Measurements from ENCODE around the gene PLD2.

PLD2 gene

DNA sequence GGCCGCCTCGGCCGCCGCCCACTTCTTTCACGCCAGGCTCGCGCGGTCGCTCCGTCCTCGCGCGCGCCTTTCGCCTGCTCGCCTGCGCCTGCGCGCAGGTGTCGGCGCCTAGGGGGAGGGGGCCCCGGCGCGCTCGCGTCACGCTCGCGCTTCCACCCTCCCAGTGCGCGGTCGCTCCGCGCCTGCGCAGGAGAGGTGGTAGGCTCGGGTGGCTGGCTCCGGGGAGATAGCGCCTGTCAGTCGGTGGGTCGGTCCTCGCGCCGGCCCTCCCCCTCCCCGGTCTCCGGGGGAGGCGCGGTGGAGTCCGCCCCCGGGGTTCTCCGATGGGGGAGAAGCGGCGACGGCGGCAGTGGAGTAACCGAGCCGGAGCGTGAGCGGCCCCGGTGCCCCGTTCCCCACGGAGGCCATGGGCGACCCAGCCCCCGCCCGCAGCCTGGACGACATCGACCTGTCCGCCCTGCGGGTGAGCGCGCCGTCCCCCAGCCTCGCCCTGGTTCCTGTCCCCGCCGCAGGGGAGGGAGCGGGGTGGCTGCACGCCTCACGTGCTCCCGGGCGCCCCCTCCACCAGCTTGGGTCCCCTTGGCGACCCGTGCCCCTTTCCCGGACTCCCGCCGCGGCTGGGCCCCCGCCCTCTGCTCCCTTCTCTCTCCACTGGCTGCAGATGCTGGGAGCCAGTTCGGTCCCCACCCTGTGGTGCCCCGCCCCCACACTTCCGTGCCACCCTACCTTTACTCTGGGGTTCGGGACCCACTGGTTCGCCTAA lies 26.4 kb downstream of the PLD2 start, which contains the start of gene MINK1:
MINK1 (plus strand) TSS at position 163 of the 763 bp plus-strand sequence; CDS start at position 407, 244 bp downstream.
- Histone ChIP-seq H3K4me1 (ENCODE audit: control insufficient read depth, insufficient read depth, low read length, poor library complexity, severe bottlenecking) (peaks cover 27% of the 10 kb centered on the region), H3K4me3 (ENCODE audit: insufficient read depth, low read depth, low read length, poor library complexity, severe bottlenecking) (peak within 1 kb of the TSS; percentile 92), H3K36me3 (ENCODE audit: control insufficient read depth, insufficient read depth, low read length) (no peaks in the 10 kb centered on the region), H3K27me3 (replicated peaks; ENCODE audit: control insufficient read depth, insufficient read depth, low read length, poor library complexity, severe bottlenecking) (no peaks in the 10 kb centered on the region), H3K27ac (ENCODE audit: insufficient read depth, low read length, poor library complexity, severe bottlenecking) (peak within 1 kb of the TSS; percentile 74), H3K9me3 (ENCODE audit: control insufficient read depth, low read length) (no peaks in the 10 kb centered on the region)
- DNase-seq, result peak; percentile 86 to 88 (median 87)

DNA sequence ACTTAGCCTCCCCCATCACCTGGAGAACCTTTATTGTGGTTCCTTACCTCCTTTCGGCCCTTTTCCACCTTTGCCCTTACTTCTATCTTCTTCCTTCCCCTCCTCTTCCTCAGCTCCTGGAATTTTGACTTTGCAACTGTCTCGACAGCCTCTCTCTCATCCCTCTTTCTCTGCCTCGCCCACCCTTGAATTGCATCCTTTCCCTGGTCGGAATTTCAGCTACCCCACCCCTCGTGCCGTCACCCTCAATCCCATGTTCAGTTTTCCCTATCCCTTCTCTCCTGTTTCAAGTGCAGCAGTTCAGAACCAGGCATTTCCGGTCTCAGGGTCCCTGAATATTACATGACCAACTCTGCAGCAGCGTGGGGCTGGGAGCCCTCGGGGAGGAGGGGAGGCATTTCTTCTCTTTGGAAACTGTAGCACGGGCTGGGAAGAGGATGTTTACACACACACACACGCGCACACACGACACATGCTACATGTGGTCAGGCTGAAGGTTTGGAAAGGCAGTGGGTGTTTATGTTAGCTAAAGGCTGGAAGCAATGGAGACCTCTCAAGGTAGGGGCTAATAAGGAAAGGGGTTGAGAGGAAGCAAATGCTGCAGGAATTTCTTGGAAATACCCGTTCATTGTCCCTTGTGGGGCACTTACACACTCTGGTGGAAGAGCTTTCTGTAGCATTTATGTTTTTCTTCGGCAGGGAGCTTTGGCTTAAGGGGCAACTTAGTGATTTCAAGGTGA lies 27.2 kb downstream of the PLD2 start:
- H3K27me3 ChIP-seq (replicated peaks; ENCODE audit: control insufficient read depth, insufficient read depth, low read length, poor library complexity, severe bottlenecking), result no peaks in the 10 kb centered on the region
- H3K4me3 ChIP-seq (ENCODE audit: insufficient read depth, low read depth, low read length, poor library complexity, severe bottlenecking), result peak overlapping the region; percentile 92
- no peak for DNase-seq
- peak overlapping the region; percentile 74 for H3K27ac ChIP-seq (ENCODE audit: insufficient read depth, low read length, poor library complexity, severe bottlenecking)
- H3K9me3 ChIP-seq (ENCODE audit: control insufficient read depth, low read length), result no peaks in the 10 kb centered on the region
- H3K36me3 ChIP-seq (ENCODE audit: control insufficient read depth, insufficient read depth, low read length), result no peaks in the 10 kb centered on the region
- peaks cover 27% of the 10 kb centered on the region for H3K4me1 ChIP-seq (ENCODE audit: control insufficient read depth, insufficient read depth, low read length, poor library complexity, severe bottlenecking)

DNA sequence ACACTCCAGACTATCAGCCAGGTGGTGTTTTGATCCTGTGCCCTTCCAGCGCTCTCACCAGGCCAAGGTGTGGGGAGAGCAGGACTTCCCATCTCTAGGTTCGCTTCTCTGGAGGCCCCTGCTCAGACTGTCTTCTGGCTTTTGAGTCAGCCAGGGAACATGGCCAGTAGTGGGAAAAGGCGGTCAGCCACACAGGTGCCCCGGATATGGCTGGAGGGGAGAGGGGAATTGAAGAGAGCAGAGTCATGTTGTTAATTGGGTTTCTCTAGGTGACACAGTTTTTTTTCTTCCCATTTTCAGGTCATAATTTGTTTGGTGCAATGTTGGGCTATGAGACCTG lies 27.7 kb downstream of the PLD2 start:
- Histone ChIP-seq H3K4me1 (ENCODE audit: control insufficient read depth, insufficient read depth, low read length, poor library complexity, severe bottlenecking) (peaks cover 27% of the 10 kb centered on the region), H3K27ac (ENCODE audit: insufficient read depth, low read length, poor library complexity, severe bottlenecking) (peak overlapping the region; percentile 43), H3K9me3 (ENCODE audit: control insufficient read depth, low read length) (no peaks in the 10 kb centered on the region), H3K36me3 (ENCODE audit: control insufficient read depth, insufficient read depth, low read length) (no peaks in the 10 kb centered on the region), H3K4me3 (ENCODE audit: insufficient read depth, low read depth, low read length, poor library complexity, severe bottlenecking) (no peak overlapping the region), H3K27me3 (replicated peaks; ENCODE audit: control insufficient read depth, insufficient read depth, low read length, poor library complexity, severe bottlenecking) (no peaks in the 10 kb centered on the region)
- DNase-seq, result no peak

DNA sequence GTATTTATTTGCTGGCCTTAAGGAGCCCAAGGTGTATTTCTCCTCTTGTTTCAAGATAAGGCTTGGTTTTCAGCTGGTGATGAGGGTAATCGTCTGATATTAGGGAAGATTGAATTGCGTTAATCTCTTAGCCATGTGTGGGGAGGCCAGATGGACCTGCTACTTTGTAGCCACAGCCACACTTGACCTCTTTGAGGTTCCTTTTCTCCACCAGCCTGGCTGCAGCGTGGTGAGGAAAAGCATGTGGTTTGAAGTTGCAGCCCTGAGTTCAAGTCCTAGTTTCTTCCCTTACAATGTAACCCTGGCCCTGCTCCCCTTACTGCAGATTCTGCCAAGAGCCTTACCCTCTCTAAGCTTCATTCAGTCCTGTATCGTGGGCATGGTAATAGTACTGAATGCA lies 29.3 kb downstream of the PLD2 start:
- no peak for DNase-seq
- Histone ChIP-seq H3K4me3 (ENCODE audit: insufficient read depth, low read depth, low read length, poor library complexity, severe bottlenecking) (no peak overlapping the region), H3K27me3 (replicated peaks; ENCODE audit: control insufficient read depth, insufficient read depth, low read length, poor library complexity, severe bottlenecking) (no peaks in the 10 kb centered on the region), H3K36me3 (ENCODE audit: control insufficient read depth, insufficient read depth, low read length) (no peaks in the 10 kb centered on the region), H3K27ac (ENCODE audit: insufficient read depth, low read length, poor library complexity, severe bottlenecking) (no peak overlapping the region), H3K4me1 (ENCODE audit: control insufficient read depth, insufficient read depth, low read length, poor library complexity, severe bottlenecking) (peaks cover 37% of the 10 kb centered on the region), H3K9me3 (ENCODE audit: control insufficient read depth, low read length) (no peaks in the 10 kb centered on the region)

DNA sequence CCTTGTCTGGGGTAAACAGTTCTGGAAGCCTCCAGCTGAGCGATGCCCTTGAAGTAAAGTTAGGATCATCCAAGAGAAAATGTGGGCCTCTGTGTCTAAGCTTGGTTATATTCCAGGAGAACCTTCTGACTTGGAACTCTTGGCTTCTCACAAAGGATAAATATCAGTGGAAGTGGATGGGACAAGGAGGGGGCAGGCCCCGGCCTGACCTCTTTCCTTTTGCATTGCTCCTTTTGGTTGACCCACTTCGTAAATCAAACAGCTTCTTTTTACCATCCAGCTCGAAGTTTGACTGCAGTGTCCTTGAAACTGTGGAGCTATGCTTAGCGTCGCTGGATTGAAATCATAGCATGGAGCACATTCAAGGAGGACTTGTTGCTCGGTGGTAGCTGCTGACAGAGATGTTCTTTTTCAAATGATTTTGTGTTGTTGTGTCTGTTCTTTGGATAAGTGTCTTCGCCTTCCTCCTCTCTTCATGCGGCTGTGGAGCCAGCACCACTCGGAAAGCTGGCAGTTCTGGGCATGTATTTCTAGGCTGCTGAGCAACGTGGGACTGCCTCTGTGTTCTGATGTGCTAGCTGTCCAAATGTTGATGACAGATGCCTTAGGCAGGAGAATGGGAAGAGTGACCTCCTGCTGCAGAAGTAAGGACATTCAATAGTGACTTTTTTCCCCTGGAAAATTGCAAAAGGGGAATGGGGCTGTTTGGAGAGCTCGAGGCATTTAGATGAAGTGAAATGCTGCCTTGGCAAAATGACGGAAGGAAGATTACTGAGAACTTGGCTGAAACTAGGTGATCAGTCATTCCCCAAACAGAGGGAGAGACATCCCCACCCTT lies 30.7 kb downstream of the PLD2 start:
- Histone ChIP-seq H3K4me1 (ENCODE audit: control insufficient read depth, insufficient read depth, low read length, poor library complexity, severe bottlenecking) (peaks cover 37% of the 10 kb centered on the region), H3K27ac (ENCODE audit: insufficient read depth, low read length, poor library complexity, severe bottlenecking) (no peak overlapping the region), H3K4me3 (ENCODE audit: insufficient read depth, low read depth, low read length, poor library complexity, severe bottlenecking) (no peak overlapping the region), H3K9me3 (ENCODE audit: control insufficient read depth, low read length) (no peaks in the 10 kb centered on the region), H3K27me3 (replicated peaks; ENCODE audit: control insufficient read depth, insufficient read depth, low read length, poor library complexity, severe bottlenecking) (no peaks in the 10 kb centered on the region), H3K36me3 (ENCODE audit: control insufficient read depth, insufficient read depth, low read length) (no peaks in the 10 kb centered on the region)
- no peak for DNase-seq

DNA sequence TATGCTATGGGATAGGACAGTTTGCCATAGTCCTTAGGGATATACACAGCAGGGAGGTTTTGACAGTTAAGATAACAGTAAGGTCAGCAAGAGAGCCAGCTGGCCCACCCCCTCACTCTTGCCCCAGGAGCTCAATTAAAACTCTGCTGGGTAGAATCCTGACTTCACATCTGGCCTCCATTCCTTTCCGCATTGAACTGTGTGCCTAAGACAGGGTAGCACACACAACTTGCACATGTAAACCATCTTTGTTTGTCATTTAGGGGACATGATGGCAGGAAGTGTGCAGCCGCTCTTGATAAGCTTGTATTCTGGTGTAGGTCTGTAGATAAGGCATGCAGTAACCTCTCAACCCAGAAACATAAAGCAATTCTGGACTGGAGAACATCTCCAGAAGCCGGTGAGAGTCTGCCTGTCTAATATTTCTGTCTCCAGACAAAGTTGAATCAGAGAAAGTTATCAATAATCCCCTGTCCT lies 31.4 kb downstream of the PLD2 start:
- H3K36me3 ChIP-seq (ENCODE audit: control insufficient read depth, insufficient read depth, low read length), result no peaks in the 10 kb centered on the region
- H3K9me3 ChIP-seq (ENCODE audit: control insufficient read depth, low read length), result no peaks in the 10 kb centered on the region
- no peak overlapping the region for H3K4me3 ChIP-seq (ENCODE audit: insufficient read depth, low read depth, low read length, poor library complexity, severe bottlenecking)
- peaks cover 37% of the 10 kb centered on the region for H3K4me1 ChIP-seq (ENCODE audit: control insufficient read depth, insufficient read depth, low read length, poor library complexity, severe bottlenecking)
- no peak for DNase-seq
- H3K27me3 ChIP-seq (replicated peaks; ENCODE audit: control insufficient read depth, insufficient read depth, low read length, poor library complexity, severe bottlenecking), result no peaks in the 10 kb centered on the region
- no peak overlapping the region for H3K27ac ChIP-seq (ENCODE audit: insufficient read depth, low read length, poor library complexity, severe bottlenecking)

DNA sequence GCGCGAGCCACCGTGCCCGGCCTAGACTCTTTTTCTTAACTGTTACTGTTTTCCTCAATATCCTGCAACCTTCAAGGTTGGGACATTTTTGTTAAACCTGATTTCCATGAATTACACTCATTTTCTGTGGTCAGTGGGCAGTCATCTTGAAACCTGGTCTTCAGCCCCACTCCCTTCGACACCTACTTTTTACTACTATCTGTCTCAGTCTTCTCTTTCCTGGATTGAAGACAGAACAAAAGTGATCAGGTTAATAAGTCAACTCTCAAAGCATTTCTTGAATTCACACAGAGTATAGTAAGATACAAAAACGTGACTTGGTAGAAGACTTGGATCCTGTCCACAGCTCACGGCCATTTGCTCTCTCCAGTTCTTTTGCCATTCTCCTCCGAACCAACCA lies 32.3 kb downstream of the PLD2 start:
- no peak for DNase-seq
- peaks cover 32% of the 10 kb centered on the region for H3K4me1 ChIP-seq (ENCODE audit: control insufficient read depth, insufficient read depth, low read length, poor library complexity, severe bottlenecking)
- no peak overlapping the region for H3K27ac ChIP-seq (ENCODE audit: insufficient read depth, low read length, poor library complexity, severe bottlenecking)
- H3K4me3 ChIP-seq (ENCODE audit: insufficient read depth, low read depth, low read length, poor library complexity, severe bottlenecking), result no peak overlapping the region
- no peaks in the 10 kb centered on the region for H3K27me3 ChIP-seq (replicated peaks; ENCODE audit: control insufficient read depth, insufficient read depth, low read length, poor library complexity, severe bottlenecking)
- no peaks in the 10 kb centered on the region for H3K9me3 ChIP-seq (ENCODE audit: control insufficient read depth, low read length)
- no peaks in the 10 kb centered on the region for H3K36me3 ChIP-seq (ENCODE audit: control insufficient read depth, insufficient read depth, low read length)

DNA sequence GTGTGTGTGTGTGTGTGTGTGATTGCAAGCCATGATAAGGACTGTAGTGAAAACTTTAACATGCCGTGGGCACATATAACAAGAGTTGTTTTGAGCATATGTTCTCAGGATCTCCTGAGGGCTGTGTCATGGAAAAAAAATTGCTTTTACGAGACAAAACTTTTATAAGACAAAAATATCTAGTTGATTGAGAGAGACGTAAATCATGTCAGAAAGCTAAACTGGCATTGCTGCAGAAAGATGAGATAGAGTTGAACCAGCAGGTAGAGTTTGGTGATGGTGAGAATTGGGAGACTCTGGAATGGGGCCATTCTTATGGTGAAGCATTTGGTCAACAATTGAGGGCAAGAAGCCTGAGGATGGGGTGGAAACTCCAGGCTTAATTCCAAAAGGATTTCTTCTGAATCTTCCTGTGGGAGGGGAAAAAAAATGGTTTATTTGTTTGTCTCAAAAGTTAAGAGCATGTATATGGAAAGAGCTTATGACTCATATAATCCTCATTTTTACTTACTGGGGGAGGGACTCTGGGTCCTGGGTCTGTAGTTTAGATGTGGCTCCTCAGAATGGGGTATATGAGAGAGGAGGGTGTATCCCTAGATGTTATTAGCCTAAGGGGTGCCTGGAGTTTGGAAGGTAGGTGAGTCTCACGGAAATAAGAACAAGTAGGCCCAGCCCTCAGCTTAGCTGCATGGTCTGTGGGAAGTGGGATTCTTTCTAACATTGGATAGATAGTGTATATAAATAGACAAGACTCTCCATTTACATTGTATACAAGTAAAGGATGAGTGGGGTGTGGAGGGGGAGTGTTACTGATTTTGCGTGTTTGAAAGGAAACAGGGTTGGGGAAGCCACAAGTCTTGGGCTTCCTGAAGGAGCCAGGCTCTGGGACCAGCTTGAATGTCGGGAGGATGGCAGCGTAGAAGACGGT lies 33.3 kb downstream of the PLD2 start:
- Histone ChIP-seq H3K27ac (ENCODE audit: insufficient read depth, low read length, poor library complexity, severe bottlenecking) (no peak overlapping the region), H3K4me3 (ENCODE audit: insufficient read depth, low read depth, low read length, poor library complexity, severe bottlenecking) (no peak overlapping the region), H3K36me3 (ENCODE audit: control insufficient read depth, insufficient read depth, low read length) (no peaks in the 10 kb centered on the region), H3K9me3 (ENCODE audit: control insufficient read depth, low read length) (no peaks in the 10 kb centered on the region), H3K4me1 (ENCODE audit: control insufficient read depth, insufficient read depth, low read length, poor library complexity, severe bottlenecking) (peaks cover 22% of the 10 kb centered on the region), H3K27me3 (replicated peaks; ENCODE audit: control insufficient read depth, insufficient read depth, low read length, poor library complexity, severe bottlenecking) (no peaks in the 10 kb centered on the region)
- DNase-seq, result no peak

DNA sequence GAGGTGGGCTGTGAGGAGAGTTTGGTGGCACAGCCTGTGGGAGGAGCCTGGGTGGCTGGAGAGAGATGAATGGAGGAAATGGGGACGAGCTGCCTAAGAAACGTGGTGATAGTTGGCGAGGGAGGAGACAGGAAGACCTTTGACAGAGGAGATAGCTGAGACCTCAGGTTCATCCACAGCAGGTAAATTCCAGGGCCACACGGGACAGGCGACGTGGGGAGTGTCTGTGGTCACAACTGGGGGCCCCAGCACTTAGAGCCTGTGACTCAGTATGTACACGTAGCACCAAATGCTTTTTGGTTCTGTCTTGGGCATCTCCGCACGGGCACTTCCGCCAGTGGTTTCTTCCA lies 33.9 kb downstream of the PLD2 start:
- Histone ChIP-seq H3K27me3 (replicated peaks; ENCODE audit: control insufficient read depth, insufficient read depth, low read length, poor library complexity, severe bottlenecking) (no peaks in the 10 kb centered on the region), H3K9me3 (ENCODE audit: control insufficient read depth, low read length) (no peaks in the 10 kb centered on the region), H3K27ac (ENCODE audit: insufficient read depth, low read length, poor library complexity, severe bottlenecking) (no peak overlapping the region), H3K4me1 (ENCODE audit: control insufficient read depth, insufficient read depth, low read length, poor library complexity, severe bottlenecking) (peaks cover 16% of the 10 kb centered on the region), H3K36me3 (ENCODE audit: control insufficient read depth, insufficient read depth, low read length) (no peaks in the 10 kb centered on the region), H3K4me3 (ENCODE audit: insufficient read depth, low read depth, low read length, poor library complexity, severe bottlenecking) (no peak overlapping the region)
- DNase-seq, result peak in 1 of 3 donors; percentile 8
